Stimulated activated CD8-positive, alpha-beta memory T cell treated with anti-CD3 and anti-CD28 coated beads, Interleukin-2, amount 100 ng/mL, for 1 hour (primary cell): Measurements from ENCODE around the gene GPATCH3.

Source experiments
- DNase-seq, 2 donors: peaks; one replicate each; pipeline ENCODE4 v3.0.0-alpha.2; 2020; ENCODE audit warnings: low read depth in 2 of 2

The GPATCH3 gene

GRCh38 chr1:26844424-26845196 lies 55.7 kb downstream of the GPATCH3 start:
- DNase-seq = no peak
